ENCODE results near the gene ZNF423.

GRCh38 chr16:49876716-49877129, 20.8 kb upstream of the ZNF423 start:
- TF ChIP-seq POLR2A (IDR thresholded peaks at IDR 0.05): no peak
- TF ChIP-seq, protein P1, sequence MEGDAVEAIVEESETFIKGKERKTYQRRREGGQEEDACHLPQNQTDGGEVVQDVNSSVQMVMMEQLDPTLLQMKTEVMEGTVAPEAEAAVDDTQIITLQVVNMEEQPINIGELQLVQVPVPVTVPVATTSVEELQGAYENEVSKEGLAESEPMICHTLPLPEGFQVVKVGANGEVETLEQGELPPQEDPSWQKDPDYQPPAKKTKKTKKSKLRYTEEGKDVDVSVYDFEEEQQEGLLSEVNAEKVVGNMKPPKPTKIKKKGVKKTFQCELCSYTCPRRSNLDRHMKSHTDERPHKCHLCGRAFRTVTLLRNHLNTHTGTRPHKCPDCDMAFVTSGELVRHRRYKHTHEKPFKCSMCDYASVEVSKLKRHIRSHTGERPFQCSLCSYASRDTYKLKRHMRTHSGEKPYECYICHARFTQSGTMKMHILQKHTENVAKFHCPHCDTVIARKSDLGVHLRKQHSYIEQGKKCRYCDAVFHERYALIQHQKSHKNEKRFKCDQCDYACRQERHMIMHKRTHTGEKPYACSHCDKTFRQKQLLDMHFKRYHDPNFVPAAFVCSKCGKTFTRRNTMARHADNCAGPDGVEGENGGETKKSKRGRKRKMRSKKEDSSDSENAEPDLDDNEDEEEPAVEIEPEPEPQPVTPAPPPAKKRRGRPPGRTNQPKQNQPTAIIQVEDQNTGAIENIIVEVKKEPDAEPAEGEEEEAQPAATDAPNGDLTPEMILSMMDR (IDR thresholded peaks at IDR 0.05): no peak

All from lower leg skin (tissue), 3 donors.